Neuronal stem cell (in vitro differentiated cells): Measurements from ENCODE around the gene PTEN.
"Not testable (repeated sequence)": the region's sequence is repeated elsewhere in the genome, so short reads cannot be mapped to it uniquely, and the experiment has no call there.

Experiments used
- DNase-seq: peaks from one replicate; pipeline ENCODE4 v3.0.0-alpha.2; 2013; ENCODE audit warnings: low spot score
- H2AFZ ChIP-seq: one replicate; pipeline ENCODE4 v1.6.1; 2013; ENCODE audit warnings: mild to moderate bottlenecking, low read length, inconsistent platforms
- H2AK5ac ChIP-seq: 2 replicates; pipeline ENCODE4 v1.6.1; 2013; ENCODE audit warnings: low read depth, mild to moderate bottlenecking, inconsistent platforms, low read length, moderate library complexity, mixed read lengths
- H2BK120ac ChIP-seq: 2 replicates; pipeline ENCODE4 v1.6.1; 2013; ENCODE audit warnings: low read depth, mild to moderate bottlenecking, inconsistent platforms, low read length, moderate library complexity, mixed read lengths
- H2BK12ac ChIP-seq: one replicate; pipeline ENCODE4 v1.6.1; 2013; ENCODE audit warnings: low read length, inconsistent platforms
- H2BK15ac ChIP-seq: 2 replicates; pipeline ENCODE4 v1.6.1; 2013; ENCODE audit warnings: mild to moderate bottlenecking, low read length, inconsistent platforms, mixed read lengths
- H2BK5ac ChIP-seq: one replicate; pipeline ENCODE4 v1.6.1; 2013; ENCODE audit warnings: inconsistent platforms, mild to moderate bottlenecking, low read length, moderate library complexity
- H3K14ac ChIP-seq: one replicate; pipeline ENCODE4 v1.6.1; 2013; ENCODE audit warnings: low read length, inconsistent platforms
- H3K18ac ChIP-seq: 2 replicates; pipeline ENCODE4 v1.6.1; 2013; ENCODE audit warnings: low read length, inconsistent platforms
- H3K23ac ChIP-seq: 2 replicates; pipeline ENCODE4 v1.6.1; 2013; ENCODE audit warnings: low read depth, mild to moderate bottlenecking, mixed read lengths, low read length, inconsistent platforms; ENCODE audit not compliant: poor library complexity
- H3K27ac ChIP-seq: replicated peaks from 3 replicates; pipeline ENCODE4 v1.5.1; 2013; ENCODE audit warnings: low read length, inconsistent platforms
- H3K27me3 ChIP-seq, 3 experiments: 2 replicates each; pipeline ENCODE4 v1.6.1; 2013; ENCODE audit warnings: low read length in 3 of 3, mild to moderate bottlenecking in 2 of 3, inconsistent platforms in 1 of 3, low read depth in 1 of 3, mixed read lengths in 1 of 3, moderate library complexity in 1 of 3; ENCODE audit not compliant: control insufficient read depth in 3 of 3, insufficient read depth in 3 of 3
- H3K36me3 ChIP-seq, 2 donors: replicated peaks in 1 of 2; 2 replicates each; pipeline ENCODE4 v1.6.1; 2013; ENCODE audit warnings: low read length in 2 of 2; ENCODE audit not compliant: control insufficient read depth in 2 of 2, insufficient read depth in 2 of 2
- H3K4ac ChIP-seq: 2 replicates; pipeline ENCODE4 v1.6.1; 2013; ENCODE audit warnings: inconsistent platforms, mild to moderate bottlenecking, low read length, moderate library complexity
- H3K4me1 ChIP-seq, 2 donors: 1 replicate in 1 of 2; 2 replicates in 1 of 2; pipeline ENCODE4 v1.6.1; 2013; ENCODE audit warnings: low read length in 2 of 2, low read depth in 1 of 2; ENCODE audit not compliant: control insufficient read depth in 2 of 2, insufficient read depth in 1 of 2
- H3K4me2 ChIP-seq: one replicate; pipeline ENCODE4 v1.6.1; 2013; ENCODE audit warnings: mild to moderate bottlenecking, low read length, inconsistent platforms; ENCODE audit not compliant: insufficient read depth, poor library complexity, severe bottlenecking
- H3K4me3 ChIP-seq, 2 donors: 2 replicates each; pipeline ENCODE4 v1.5.1; 2013; ENCODE audit warnings: low read length in 2 of 2, mild to moderate bottlenecking in 2 of 2, inconsistent platforms in 1 of 2, moderate library complexity in 1 of 2
- H3K79me1 ChIP-seq: one replicate; pipeline ENCODE4 v1.6.1; 2013; ENCODE audit warnings: low read depth, mild to moderate bottlenecking, inconsistent platforms, low read length, moderate library complexity
- H3K9ac ChIP-seq: one replicate; pipeline ENCODE4 v1.6.1; 2013; ENCODE audit warnings: mild to moderate bottlenecking, low read depth, low read length, inconsistent platforms; ENCODE audit not compliant: poor library complexity
- H3K9me3 ChIP-seq, 2 donors: replicated peaks in 1 of 2; 2 replicates each; pipeline versions ENCODE3 to v1.6.1; 2013; ENCODE audit warnings: low read length in 2 of 2, mild to moderate bottlenecking in 2 of 2, inconsistent platforms in 1 of 2, low read depth in 1 of 2, mixed read lengths in 1 of 2, moderate library complexity in 1 of 2; ENCODE audit not compliant: control insufficient read depth in 2 of 2, insufficient read depth in 1 of 2
- H4K8ac ChIP-seq: one replicate; pipeline ENCODE4 v1.6.1; 2013; ENCODE audit warnings: low read depth, mild to moderate bottlenecking, inconsistent platforms, low read length, moderate library complexity
- H4K91ac ChIP-seq: one replicate; pipeline ENCODE4 v1.6.1; 2013; ENCODE audit warnings: low read length, low read depth, mild to moderate bottlenecking, inconsistent platforms; ENCODE audit not compliant: poor library complexity
- WGBS, 2 donors: extraction: QIAGEN DNeasy Blood & Tissue Kit; methylation state at CpG; one replicate each; pipeline ENCODE4 v1.1.7; 2013; ENCODE audit warnings: missing lambda C conversion rate in 2 of 2, mixed read lengths in 1 of 2; ENCODE audit not compliant: insufficient read length in 2 of 2, insufficient replicate concordance in 1 of 2; ENCODE audit errors: extremely low coverage in 2 of 2; 5-methylcytosine and 5-hydroxymethylcytosine counted together

PTEN gene

DNA sequence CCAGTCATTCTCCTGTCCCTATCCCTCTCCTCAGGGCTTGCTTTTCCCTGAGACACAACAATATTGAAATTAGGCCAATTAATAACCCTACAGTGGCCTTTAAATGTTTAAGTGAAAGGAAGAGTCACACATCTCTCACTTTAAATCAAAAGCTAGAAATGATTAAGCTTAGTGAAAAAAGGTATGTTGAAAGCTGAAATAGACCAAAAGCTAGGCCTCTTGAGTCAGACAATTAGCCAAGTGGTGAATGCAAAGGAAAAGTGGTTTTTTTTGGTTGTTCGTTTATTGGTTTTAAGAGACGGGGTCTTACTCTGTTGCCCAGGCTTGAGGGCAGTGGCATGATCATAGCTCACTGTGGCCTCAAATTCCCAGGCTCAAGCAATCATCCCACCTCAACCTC lies 35.7 kb upstream of the PTEN start:
- Histone ChIP-seq H3K14ac (no peak overlapping the region), H3K79me1 (no peaks in the 10 kb centered on the region), H3K9me3 (no peaks in the 10 kb centered on the region), H3K36me3 (peaks cover 0 to under 1% of the 10 kb centered on the region in 2 donors), H3K4ac (no peak overlapping the region), H3K4me2 (no peak overlapping the region), H2AFZ (no peak overlapping the region), H2BK15ac (no peak overlapping the region), H3K4me3 (no peak overlapping the region), H3K18ac (no peak overlapping the region), H4K91ac (no peak overlapping the region), H2BK12ac (no peak overlapping the region), H3K27ac (no peak overlapping the region), H3K23ac (no peak overlapping the region), H4K8ac (no peak overlapping the region), H3K9ac (no peak overlapping the region), H2BK120ac (no peak overlapping the region), H2BK5ac (no peak overlapping the region), H3K27me3 (no peaks in the 10 kb centered on the region), H2AK5ac (no peak overlapping the region), H3K4me1 (no peaks in the 10 kb centered on the region)
- no CpG with 5 or more reads among the region's 2 CpGs for WGBS, 2 donors
- no peak for DNase-seq

DNA sequence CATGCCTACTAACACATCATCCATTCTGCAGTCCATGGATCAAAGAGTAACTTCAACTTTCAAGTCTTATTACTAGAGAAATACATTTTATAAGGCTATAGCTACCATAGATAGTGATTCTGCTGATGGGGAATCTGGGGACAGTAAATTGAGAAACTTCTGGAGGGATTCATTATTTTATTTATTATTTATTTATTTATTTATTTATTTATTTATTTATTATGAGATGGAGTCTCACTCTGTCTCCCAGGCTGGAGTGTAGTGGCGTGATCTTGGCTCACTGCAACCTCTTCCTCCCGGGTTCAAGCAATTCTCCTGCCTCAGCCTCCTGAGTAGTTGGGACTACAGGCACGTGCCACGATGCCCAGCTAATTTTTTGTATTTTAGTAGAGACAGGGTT lies 34.4 kb upstream of the PTEN start:
- not testable (repeated sequence) for H4K91ac ChIP-seq, H2BK5ac ChIP-seq, H3K4me1 ChIP-seq, H2BK120ac ChIP-seq, H2AFZ ChIP-seq, H3K14ac ChIP-seq, H3K4me2 ChIP-seq, H3K9me3 ChIP-seq, H3K36me3 ChIP-seq, H3K27ac ChIP-seq, H3K18ac ChIP-seq, H4K8ac ChIP-seq, DNase-seq, H3K9ac ChIP-seq, H2AK5ac ChIP-seq, H3K4me3 ChIP-seq, H3K23ac ChIP-seq, H3K27me3 ChIP-seq, H3K79me1 ChIP-seq, H2BK12ac ChIP-seq, H3K4ac ChIP-seq, H2BK15ac ChIP-seq
- no CpG with 5 or more reads among the region's 4 CpGs for WGBS, 2 donors

DNA sequence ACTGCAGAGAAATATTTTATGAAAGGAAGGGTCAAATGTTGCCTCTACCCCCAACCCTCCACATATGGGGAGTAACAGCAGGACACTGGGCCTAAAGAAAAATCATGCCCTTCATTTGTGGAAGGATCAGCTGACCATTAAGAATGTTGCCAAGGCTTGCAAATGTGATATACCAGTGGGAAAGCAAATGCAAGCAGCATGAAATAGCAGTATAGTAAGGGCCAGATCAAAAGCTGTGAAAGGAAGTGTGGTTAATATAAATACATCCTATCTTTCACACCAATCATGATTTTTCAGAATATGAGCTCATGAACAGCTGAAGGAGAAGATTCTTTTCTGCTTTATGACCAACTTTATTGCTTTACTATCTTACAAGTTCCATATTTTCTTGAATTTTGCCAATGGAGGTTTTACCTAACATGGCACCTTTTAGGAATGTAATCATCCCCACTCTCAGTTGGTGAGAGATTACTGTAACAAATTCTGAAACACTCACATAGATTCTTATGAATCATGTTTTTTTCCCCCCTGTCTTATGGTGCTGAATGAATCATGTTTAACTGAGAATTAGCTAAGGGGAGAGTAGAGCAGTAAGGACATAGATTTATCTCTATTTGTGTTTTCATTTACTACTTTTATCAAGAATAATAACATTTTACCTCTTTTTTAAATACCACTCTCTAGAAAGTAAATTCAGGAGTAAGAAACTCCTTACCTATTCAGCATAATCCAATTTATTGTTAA lies 33.3 kb upstream of the PTEN start:
- Histone ChIP-seq H3K14ac (no peak overlapping the region), H3K4me1 (no peaks in the 10 kb centered on the region), H3K27me3 (no peaks in the 10 kb centered on the region), H3K36me3 (peaks cover 0 to 2% of the 10 kb centered on the region in 2 donors), H3K9ac (no peak overlapping the region), H2AFZ (no peak overlapping the region), H3K4ac (no peak overlapping the region), H3K4me3 (no peak overlapping the region), H4K8ac (no peak overlapping the region), H4K91ac (no peak overlapping the region), H2BK5ac (no peak overlapping the region), H3K18ac (no peak overlapping the region), H3K27ac (no peak overlapping the region), H3K23ac (no peak overlapping the region), H2AK5ac (no peak overlapping the region), H2BK120ac (no peak overlapping the region), H3K4me2 (no peak overlapping the region), H3K9me3 (peaks cover 0 to 2% of the 10 kb centered on the region in 2 donors), H3K79me1 (no peaks in the 10 kb centered on the region), H2BK12ac (no peak overlapping the region), H2BK15ac (no peak overlapping the region)
- DNase-seq: no peak

GRCh38 chr10:87836098-87836497 lies 27.3 kb upstream of the PTEN start:
- no peak overlapping the region for H3K4me3 ChIP-seq
- peaks cover 0 to 2% of the 10 kb centered on the region in 2 donors for H3K9me3 ChIP-seq
- no peak overlapping the region for H2BK5ac ChIP-seq
- no peaks in the 10 kb centered on the region for H3K27me3 ChIP-seq
- no peak overlapping the region for H3K4ac ChIP-seq
- H3K4me1 ChIP-seq: no peaks in the 10 kb centered on the region
- H3K4me2 ChIP-seq: no peak overlapping the region
- H3K23ac ChIP-seq: no peak overlapping the region
- H2AFZ ChIP-seq: no peak overlapping the region
- no peak for DNase-seq
- no peak overlapping the region for H3K9ac ChIP-seq
- no peak overlapping the region for H3K18ac ChIP-seq
- H2BK12ac ChIP-seq: no peak overlapping the region
- H2AK5ac ChIP-seq: no peak overlapping the region
- H2BK15ac ChIP-seq: no peak overlapping the region
- WGBS, 2 donors: no CpG with 5 or more reads among the region's 4 CpGs
- no peak overlapping the region for H2BK120ac ChIP-seq
- no peak overlapping the region for H4K91ac ChIP-seq
- no peak overlapping the region for H3K14ac ChIP-seq
- no peaks in the 10 kb centered on the region for H3K79me1 ChIP-seq
- H3K36me3 ChIP-seq: peaks cover 0 to 2% of the 10 kb centered on the region in 2 donors
- H3K27ac ChIP-seq: no peak overlapping the region
- H4K8ac ChIP-seq: no peak overlapping the region
